Erythroblast (primary cell): ENCODE data around the gene OR12D2.
"Not testable (repeated sequence)": the region's sequence is repeated elsewhere in the genome, so short reads cannot be mapped to it uniquely, and the experiment has no call there.

ENCODE experiments used
- DNase-seq, 2 experiments: peaks; one replicate each; lab custom pipeline; 2025; lab: John Stamatoyannopoulos, UW
- GATA1 ChIP-seq: IDR thresholded peaks from 2 replicates; pipeline ENCODE4 v1.6.1; 2011; ENCODE audit warnings: low read depth, mild to moderate bottlenecking, control low read depth, low read length, moderate library complexity
- POLR2A ChIP-seq: IDR thresholded peaks from 2 replicates; pipeline ENCODE4 v1.6.1; 2011; ENCODE audit warnings: mild to moderate bottlenecking, low read length

OR12D2 gene

GRCh38 chr6:29426654-29427053, 31.2 kb downstream of the OR12D2 start:
- TF ChIP-seq GATA1, result no peak
- TF ChIP-seq POLR2A, result no peak
- no peak for DNase-seq

GRCh38 chr6:29436730-29437129, 41.3 kb downstream of the OR12D2 start:
- DNase-seq, result peak in 1 of 2 experiments; percentile 2

- no peak for DNase-seq
- TF ChIP-seq GATA1, result no peak
- no peak for TF ChIP-seq POLR2A
These were observed 43.6 kb downstream of the OR12D2 start, which contains the start of gene OR10C1 for GRCh38 chr6:29439006-29439405. Gene OR10C1, plus strand, starts transcription at chr6:29439306. Its CDS starts 710 bp downstream, at chr6:29440016.

GRCh38 chr6:29442719-29443118, 47.3 kb downstream of the OR12D2 start:
- peak in 1 of 2 experiments; percentile 22 for DNase-seq

GRCh38 chr6:29444031-29444430, 48.6 kb downstream of the OR12D2 start:
- not testable (repeated sequence) for DNase-seq

More at GRCh38 chr6:29442719-29443118, 47.3 kb downstream of the OR12D2 start:
- no peak for TF ChIP-seq POLR2A
- no peak for TF ChIP-seq GATA1
